ENCODE measurements around the gene NINJ2. TPM values are rescaled to one million over a fixed set of nuclear protein-coding genes. Genes with fewer than 3 reads are reported as not detected.

NINJ2 gene
- total RNA-seq, 1 donor: 8.4 TPM

- Histone ChIP-seq H3K4me1 (ENCODE audit: insufficient read depth, low read length) (peaks cover 96% of the 10 kb centered on the region), H3K27me3 (ENCODE audit: insufficient read depth, low read length) (no peaks in the 10 kb centered on the region), H3K9me3 (ENCODE audit: low read depth, low read length) (no peaks in the 10 kb centered on the region), H3K4me3 (ENCODE audit: low read length) (no peak overlapping the region)
Observed at GRCh38 chr12:617304-617915, 45.8 kb downstream of the NINJ2 start.

GRCh38 chr12:615620-616019 is 47.6 kb downstream of the NINJ2 start:
- Histone ChIP-seq H3K4me1 (ENCODE audit: insufficient read depth, low read length) (peaks cover 97% of the 10 kb centered on the region), H3K4me3 (ENCODE audit: low read length) (no peak overlapping the region), H3K27me3 (ENCODE audit: insufficient read depth, low read length) (no peaks in the 10 kb centered on the region), H3K9me3 (ENCODE audit: low read depth, low read length) (no peaks in the 10 kb centered on the region)

GRCh38 chr12:614411-614970 is 48.8 kb downstream of the NINJ2 start:
- H3K27me3 ChIP-seq (ENCODE audit: insufficient read depth, low read length): no peaks in the 10 kb centered on the region
- H3K4me3 ChIP-seq (ENCODE audit: low read length): no peak overlapping the region
- H3K9me3 ChIP-seq (ENCODE audit: low read depth, low read length): no peaks in the 10 kb centered on the region
- H3K4me1 ChIP-seq (ENCODE audit: insufficient read depth, low read length): peaks cover 97% of the 10 kb centered on the region

GRCh38 chr12:613996-614395 is 49.2 kb downstream of the NINJ2 start:
- Histone ChIP-seq H3K27me3 (ENCODE audit: insufficient read depth, low read length) (no peaks in the 10 kb centered on the region), H3K9me3 (ENCODE audit: low read depth, low read length) (no peaks in the 10 kb centered on the region), H3K4me1 (ENCODE audit: insufficient read depth, low read length) (peaks cover 96% of the 10 kb centered on the region), H3K4me3 (ENCODE audit: low read length) (no peak overlapping the region)

- H3K4me1 ChIP-seq (ENCODE audit: insufficient read depth, low read length): peaks cover 89% of the 10 kb centered on the region
- no peaks in the 10 kb centered on the region for H3K9me3 ChIP-seq (ENCODE audit: low read depth, low read length)
- no peak overlapping the region for H3K4me3 ChIP-seq (ENCODE audit: low read length)
- no peaks in the 10 kb centered on the region for H3K27me3 ChIP-seq (ENCODE audit: insufficient read depth, low read length)
Observed at GRCh38 chr12:612886-613285, 50.4 kb downstream of the NINJ2 start.

GRCh38 chr12:612293-612692 is 51.0 kb downstream of the NINJ2 start:
- no peaks in the 10 kb centered on the region for H3K27me3 ChIP-seq (ENCODE audit: insufficient read depth, low read length)
- H3K4me3 ChIP-seq (ENCODE audit: low read length): no peak overlapping the region
- H3K9me3 ChIP-seq (ENCODE audit: low read depth, low read length): no peaks in the 10 kb centered on the region
- H3K4me1 ChIP-seq (ENCODE audit: insufficient read depth, low read length): peaks cover 89% of the 10 kb centered on the region

- Histone ChIP-seq H3K4me1 (ENCODE audit: insufficient read depth, low read length) (peaks cover 87% of the 10 kb centered on the region), H3K9me3 (ENCODE audit: low read depth, low read length) (no peaks in the 10 kb centered on the region), H3K27me3 (ENCODE audit: insufficient read depth, low read length) (no peaks in the 10 kb centered on the region), H3K4me3 (ENCODE audit: low read length) (no peak overlapping the region)
Observed at GRCh38 chr12:611721-612120, 51.5 kb downstream of the NINJ2 start.

- H3K4me1 ChIP-seq (ENCODE audit: insufficient read depth, low read length): peaks cover 67% of the 10 kb centered on the region
- no peaks in the 10 kb centered on the region for H3K27me3 ChIP-seq (ENCODE audit: insufficient read depth, low read length)
- H3K9me3 ChIP-seq (ENCODE audit: low read depth, low read length): no peaks in the 10 kb centered on the region
- no peak overlapping the region for H3K4me3 ChIP-seq (ENCODE audit: low read length)
Observed at GRCh38 chr12:608921-609320, 54.3 kb downstream of the NINJ2 start.

GRCh38 chr12:608413-608812 is 54.8 kb downstream of the NINJ2 start:
- Histone ChIP-seq H3K4me3 (ENCODE audit: low read length) (no peak overlapping the region), H3K4me1 (ENCODE audit: insufficient read depth, low read length) (peaks cover 65% of the 10 kb centered on the region), H3K27me3 (ENCODE audit: insufficient read depth, low read length) (no peaks in the 10 kb centered on the region), H3K9me3 (ENCODE audit: low read depth, low read length) (no peaks in the 10 kb centered on the region)

- peaks cover 57% of the 10 kb centered on the region for H3K4me1 ChIP-seq (ENCODE audit: insufficient read depth, low read length)
- H3K9me3 ChIP-seq (ENCODE audit: low read depth, low read length): no peaks in the 10 kb centered on the region
- H3K27me3 ChIP-seq (ENCODE audit: insufficient read depth, low read length): no peaks in the 10 kb centered on the region
- no peak overlapping the region for H3K4me3 ChIP-seq (ENCODE audit: low read length)
Observed at GRCh38 chr12:607541-608001, 55.7 kb downstream of the NINJ2 start.

- peaks cover 31% of the 10 kb centered on the region for H3K4me1 ChIP-seq (ENCODE audit: insufficient read depth, low read length)
- H3K9me3 ChIP-seq (ENCODE audit: low read depth, low read length): no peaks in the 10 kb centered on the region
- H3K27me3 ChIP-seq (ENCODE audit: insufficient read depth, low read length): no peaks in the 10 kb centered on the region
- no peak overlapping the region for H3K4me3 ChIP-seq (ENCODE audit: low read length)
Observed at GRCh38 chr12:604956-605355, 58.3 kb downstream of the NINJ2 start.

- no peak overlapping the region for H3K4me3 ChIP-seq (ENCODE audit: low read length)
- no peaks in the 10 kb centered on the region for H3K27me3 ChIP-seq (ENCODE audit: insufficient read depth, low read length)
- peaks cover 16% of the 10 kb centered on the region for H3K4me1 ChIP-seq (ENCODE audit: insufficient read depth, low read length)
- H3K9me3 ChIP-seq (ENCODE audit: low read depth, low read length): no peaks in the 10 kb centered on the region
Observed at GRCh38 chr12:602700-603068, 60.6 kb downstream of the NINJ2 start.

GRCh38 chr12:601976-602699 is 61.1 kb downstream of the NINJ2 start:
- H3K9me3 ChIP-seq (ENCODE audit: low read depth, low read length): no peaks in the 10 kb centered on the region
- H3K4me3 ChIP-seq (ENCODE audit: low read length): no peak overlapping the region
- no peaks in the 10 kb centered on the region for H3K27me3 ChIP-seq (ENCODE audit: insufficient read depth, low read length)
- peaks cover 11% of the 10 kb centered on the region for H3K4me1 ChIP-seq (ENCODE audit: insufficient read depth, low read length)

- peaks cover under 1% of the 10 kb centered on the region for H3K4me1 ChIP-seq (ENCODE audit: insufficient read depth, low read length)
- no peaks in the 10 kb centered on the region for H3K27me3 ChIP-seq (ENCODE audit: insufficient read depth, low read length)
- no peak overlapping the region for H3K4me3 ChIP-seq (ENCODE audit: low read length)
- no peaks in the 10 kb centered on the region for H3K9me3 ChIP-seq (ENCODE audit: low read depth, low read length)
Observed at GRCh38 chr12:599756-600155, 63.5 kb downstream of the NINJ2 start.

- H3K9me3 ChIP-seq (ENCODE audit: low read depth, low read length): no peaks in the 10 kb centered on the region
- H3K27me3 ChIP-seq (ENCODE audit: insufficient read depth, low read length): no peaks in the 10 kb centered on the region
- peaks cover 13% of the 10 kb centered on the region for H3K4me1 ChIP-seq (ENCODE audit: insufficient read depth, low read length)
- no peak overlapping the region for H3K4me3 ChIP-seq (ENCODE audit: low read length)
Observed at GRCh38 chr12:597926-598568, 65.2 kb downstream of the NINJ2 start.
